Measurements from ENCODE around the gene CD99. TPM values are rescaled to one million over a fixed set of nuclear protein-coding genes. Genes with fewer than 3 reads are reported as not detected.
"Not testable (repeated sequence)": the region's sequence is repeated elsewhere in the genome, so short reads cannot be mapped to it uniquely, and the experiment has no call there.

Gene CD99
- total RNA-seq, 1 experiment from 2014 or later = 409 TPM

DNA sequence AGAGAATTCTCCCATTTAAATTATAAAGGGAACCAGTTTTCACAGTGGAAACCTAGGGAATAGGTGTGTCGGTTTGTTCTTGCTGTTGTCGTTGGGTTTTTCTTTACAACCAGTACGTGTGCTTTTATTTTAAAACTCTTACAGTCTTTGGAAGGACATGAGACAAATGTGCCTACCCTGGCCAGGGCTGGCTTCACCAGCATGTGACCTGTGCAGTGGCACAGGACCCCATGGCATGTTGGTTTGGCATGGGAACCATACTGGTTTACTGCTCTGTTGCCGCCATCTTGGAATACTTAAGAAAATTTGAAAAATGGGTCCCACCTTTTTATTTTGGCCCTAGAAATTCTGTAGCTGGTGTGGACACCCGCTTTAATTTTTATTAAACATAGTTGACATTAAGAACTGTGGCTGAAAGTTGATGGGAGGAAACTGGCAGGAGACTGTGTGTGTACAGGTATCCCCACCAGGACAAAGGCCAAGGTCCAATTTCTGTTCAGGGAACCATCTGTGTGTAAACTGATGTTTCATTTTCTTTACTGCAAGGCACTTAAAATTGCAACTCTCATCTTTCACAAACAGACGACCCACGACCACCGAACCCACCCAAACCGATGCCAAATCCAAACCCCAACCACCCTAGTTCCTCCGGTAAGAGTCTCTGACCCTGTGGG is 28.8 kb downstream of the CD99 start:
- DNase-seq (ENCODE audit: extremely low read depth, low read depth) = no peak

DNA sequence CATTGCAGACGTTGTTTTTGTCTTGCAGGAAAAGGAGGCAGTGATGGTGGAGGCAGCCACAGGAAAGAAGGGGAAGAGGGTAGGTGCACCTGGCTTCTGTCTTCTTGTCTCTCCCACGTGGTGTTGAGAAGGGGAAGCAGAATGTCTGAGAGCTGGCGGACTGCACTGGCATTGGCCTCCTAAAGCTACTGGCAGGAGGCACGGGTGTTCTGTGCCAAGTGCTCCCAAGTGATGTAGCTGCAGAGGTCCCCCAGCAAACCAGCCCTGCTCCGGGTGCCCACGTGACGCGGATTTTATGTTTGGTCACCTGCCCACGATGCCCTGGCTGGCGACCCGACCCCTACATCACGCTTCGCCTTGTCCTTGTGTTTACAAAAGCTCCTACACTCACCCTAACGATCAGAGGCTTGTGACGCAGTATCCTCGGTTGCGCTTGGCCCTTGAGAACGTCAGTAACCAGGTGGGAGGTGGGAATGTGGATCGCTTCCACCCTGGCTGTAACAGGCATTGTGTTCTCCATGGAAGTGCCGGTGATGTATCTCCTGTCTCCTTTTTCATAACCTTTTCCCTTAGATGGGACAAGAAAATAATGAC is 32.3 kb downstream of the CD99 start:
- no peak for DNase-seq (ENCODE audit: extremely low read depth, low read depth)

DNA sequence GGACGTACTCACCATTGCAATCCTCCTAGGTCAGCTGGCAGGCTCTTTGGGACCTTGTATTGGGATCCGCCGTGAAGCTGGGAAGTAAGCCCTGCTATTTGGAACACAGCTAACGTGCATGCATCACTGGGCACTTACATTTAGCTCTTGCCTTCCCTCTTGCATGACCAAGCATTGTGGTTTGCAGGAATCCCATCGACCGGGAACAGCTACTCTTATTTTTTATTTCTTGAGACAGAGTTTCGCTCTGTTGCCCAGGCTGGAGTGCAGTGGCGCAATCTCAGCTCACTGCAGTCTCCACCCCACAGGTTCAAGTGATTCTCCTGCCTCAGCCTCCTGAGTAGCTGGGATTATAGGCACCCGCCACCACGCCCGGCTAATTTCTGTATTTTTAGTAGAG is 36.2 kb downstream of the CD99 start:
- not testable (repeated sequence) for DNase-seq (ENCODE audit: extremely low read depth, low read depth)

DNA sequence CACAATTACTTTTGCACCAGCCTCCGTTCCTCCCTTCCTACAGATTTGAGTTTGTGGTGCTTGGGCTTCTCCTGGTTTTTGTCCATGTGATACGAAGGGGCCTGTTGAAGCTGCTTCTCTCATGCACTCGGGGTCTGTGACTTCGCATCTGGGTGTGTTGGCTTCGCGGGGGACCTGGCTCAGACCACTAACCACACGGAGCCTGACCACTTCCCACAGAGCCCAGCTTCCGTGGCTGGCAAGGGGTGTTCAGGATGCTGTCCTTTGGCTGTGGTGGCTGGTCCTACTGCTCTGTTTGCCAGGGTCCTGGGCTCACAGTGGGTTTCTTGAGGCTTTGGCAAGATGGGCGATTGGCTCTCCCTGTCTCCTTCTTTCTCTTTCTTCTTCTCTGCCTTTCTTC is 41.0 kb downstream of the CD99 start:
- DNase-seq (ENCODE audit: extremely low read depth, low read depth) = no peak

DNA sequence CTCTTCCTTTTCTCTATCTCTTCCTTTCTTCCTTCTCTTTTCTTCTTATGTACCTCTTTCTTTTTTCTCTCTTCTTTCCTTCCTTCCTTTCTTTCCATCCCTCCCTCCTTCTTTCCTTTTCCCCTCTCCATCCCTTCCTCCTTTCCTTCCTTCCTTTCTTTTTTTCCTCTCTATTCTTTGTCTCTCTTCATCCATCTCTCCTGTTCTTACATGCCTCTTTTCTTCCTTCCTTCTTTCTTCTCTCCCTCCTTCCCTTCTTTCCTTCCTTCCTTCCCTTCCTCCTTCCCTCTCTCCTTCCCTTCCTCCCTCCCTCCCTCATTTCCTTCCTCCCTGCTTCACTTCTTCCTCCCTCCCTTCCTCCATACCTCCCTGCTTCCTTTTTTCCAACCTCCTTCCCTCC is 41.6 kb downstream of the CD99 start:
- DNase-seq (ENCODE audit: extremely low read depth, low read depth) = no peak

DNA sequence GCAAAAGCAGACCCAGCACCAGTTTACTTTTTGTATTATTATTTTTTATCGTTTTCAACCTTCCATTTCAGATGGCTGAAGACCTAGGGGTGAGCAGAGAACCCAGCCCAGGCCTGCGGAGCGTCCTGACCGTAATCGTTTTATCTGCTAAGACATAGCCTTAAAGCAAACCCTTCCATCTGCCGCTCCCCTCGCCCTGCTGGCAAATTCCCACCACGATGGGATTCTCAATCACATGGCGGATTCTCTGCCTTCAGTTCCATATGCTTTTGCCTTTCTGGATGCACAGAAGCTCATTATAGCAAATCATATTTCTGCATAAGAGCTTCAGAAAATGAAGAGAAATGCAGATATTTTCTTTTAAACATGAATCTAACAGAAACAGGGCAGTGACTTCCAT is 42.2 kb downstream of the CD99 start:
- DNase-seq (ENCODE audit: extremely low read depth, low read depth) = no peak

DNA sequence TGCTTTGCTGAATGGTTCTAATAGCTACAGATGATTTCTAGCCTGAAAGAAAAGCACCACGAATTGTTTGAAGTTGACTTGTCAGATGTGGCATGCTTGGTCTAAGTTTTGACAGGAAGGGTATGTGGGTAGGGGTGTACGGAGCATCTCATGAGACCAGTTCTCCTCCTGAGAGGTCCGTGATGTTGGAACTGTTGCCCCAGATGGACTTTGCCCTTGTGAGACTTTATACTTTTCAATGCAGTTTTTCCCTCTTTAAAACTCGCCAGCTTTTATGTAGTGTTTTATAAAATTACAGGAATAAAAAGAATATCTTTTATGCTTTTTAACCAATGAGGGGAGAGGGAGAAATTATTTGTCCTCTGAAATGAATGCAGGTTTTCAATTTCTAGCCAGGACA is 44.2 kb downstream of the CD99 start:
- DNase-seq (ENCODE audit: extremely low read depth, low read depth) = no peak

DNA sequence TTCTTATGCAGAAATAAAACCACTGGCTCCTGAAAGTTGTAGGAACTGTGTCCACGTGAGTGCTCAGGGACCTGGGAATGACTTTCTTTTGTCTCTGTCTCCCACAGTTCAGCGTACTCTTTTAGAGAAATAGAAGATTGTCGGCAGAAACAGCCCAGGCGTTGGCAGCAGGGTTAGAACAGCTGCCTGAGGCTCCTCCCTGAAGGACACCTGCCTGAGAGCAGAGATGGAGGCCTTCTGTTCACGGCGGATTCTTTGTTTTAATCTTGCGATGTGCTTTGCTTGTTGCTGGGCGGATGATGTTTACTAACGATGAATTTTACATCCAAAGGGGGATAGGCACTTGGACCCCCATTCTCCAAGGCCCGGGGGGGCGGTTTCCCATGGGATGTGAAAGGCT is 49.6 kb downstream of the CD99 start:
- no peak for DNase-seq (ENCODE audit: extremely low read depth, low read depth)

DNA sequence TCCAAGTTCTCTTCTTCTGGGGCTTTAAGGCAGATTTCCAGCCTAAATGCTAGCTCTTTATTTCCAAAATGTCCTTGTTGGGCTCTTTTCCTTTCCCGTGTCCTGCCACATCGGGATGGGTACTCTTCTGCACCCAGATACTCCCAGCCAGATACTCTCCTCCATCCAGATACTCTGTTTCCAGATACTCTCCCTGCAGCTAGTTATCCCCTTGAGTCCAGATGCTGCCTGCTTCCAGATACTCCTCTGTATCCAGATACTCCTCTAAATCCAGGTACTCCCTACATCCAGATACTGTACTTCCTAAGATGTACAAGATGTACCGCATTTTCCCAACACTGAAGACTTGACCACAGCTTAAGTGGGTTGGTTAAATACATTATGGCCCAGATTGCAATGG is 50.3 kb downstream of the CD99 start:
- DNase-seq (ENCODE audit: extremely low read depth, low read depth) = no peak

DNA sequence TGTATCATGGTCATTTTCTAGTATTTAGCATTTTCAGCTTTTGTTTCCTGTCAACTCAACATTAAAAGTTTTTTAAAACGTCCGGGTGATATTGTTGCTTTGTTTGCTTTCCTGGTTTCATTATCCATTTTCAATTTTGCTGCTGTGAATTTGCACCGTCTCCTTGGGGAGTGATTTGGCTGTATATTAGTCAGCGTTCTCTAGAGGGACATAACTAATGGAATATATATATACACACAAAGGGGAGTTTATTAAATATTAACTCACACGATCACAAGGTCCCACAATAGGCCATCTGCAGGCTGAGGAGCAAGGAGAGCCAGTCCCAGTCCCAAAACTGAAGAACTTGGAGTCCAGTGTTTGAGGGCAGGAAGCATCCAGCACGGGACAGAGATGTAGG is 55.2 kb downstream of the CD99 start:
- DNase-seq (ENCODE audit: extremely low read depth, low read depth) = not testable (repeated sequence)

DNA sequence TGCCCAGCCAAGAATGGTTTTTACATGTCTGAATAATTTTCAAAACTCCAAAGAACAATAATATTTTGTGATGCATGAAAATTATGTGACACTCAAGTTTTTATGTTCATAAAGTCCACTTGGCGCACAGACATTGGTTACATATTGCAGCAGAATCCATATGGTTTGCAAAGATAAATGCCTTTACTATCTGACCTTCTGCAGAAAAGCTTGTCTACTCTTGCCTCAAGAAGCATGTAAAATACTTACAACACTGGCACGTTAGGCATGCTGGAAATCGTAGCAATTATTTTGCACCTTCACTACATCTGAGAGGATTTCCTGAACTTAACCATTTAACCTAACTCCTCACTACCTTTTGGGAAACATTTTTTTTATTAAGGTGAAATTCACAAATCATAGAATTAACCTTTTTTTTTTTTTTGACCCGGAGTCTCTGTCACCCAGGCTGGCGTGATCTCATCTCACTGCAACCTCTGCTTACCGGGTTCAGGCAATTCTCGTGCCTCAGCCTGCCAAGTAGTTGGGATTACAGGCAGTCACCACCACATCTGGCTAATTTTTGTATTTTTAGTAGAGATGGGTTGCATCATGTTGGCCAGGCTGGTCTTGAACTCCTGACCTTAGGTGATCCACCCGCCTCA is 57.2 kb downstream of the CD99 start:
- DNase-seq (ENCODE audit: extremely low read depth, low read depth) = no peak

DNA sequence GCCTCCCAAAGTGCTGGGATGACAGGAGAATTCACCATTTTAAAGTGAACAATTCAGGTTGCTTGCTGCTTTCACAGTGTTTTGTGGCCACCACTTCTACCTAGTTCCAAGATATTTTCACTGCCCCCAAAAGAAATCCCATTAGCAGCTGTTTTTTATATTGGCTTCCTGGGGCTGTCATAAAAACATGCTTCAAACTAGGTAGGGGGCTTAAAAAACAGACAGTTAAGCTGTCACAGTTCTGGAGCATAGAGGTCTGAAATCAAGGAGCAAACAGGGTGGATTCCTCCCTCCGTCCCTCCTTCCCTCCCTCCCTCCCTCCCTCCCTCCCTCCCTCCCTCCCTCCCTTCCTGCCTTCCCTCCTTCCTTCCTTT is 57.7 kb downstream of the CD99 start:
- DNase-seq (ENCODE audit: extremely low read depth, low read depth) = no peak

DNA sequence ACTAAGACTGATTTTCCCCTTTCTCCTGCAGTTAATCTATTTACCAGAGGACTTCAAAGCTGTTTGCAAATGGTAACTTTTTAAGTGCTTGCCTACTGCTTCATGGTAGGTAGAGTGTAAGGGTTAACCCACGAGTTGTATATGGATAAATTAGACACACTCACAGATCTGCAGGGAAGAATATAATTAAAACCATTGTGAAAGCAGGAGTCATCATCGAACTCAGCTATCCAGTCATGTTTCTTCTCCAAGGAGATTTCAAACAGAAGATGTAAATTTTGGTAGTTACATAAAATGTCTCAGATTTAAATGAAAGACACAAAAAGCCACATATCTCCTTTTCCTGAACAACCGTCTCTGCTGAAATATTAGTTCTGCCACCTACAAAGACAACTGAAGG is 60.2 kb downstream of the CD99 start:
- no peak for DNase-seq (ENCODE audit: extremely low read depth, low read depth)

DNA sequence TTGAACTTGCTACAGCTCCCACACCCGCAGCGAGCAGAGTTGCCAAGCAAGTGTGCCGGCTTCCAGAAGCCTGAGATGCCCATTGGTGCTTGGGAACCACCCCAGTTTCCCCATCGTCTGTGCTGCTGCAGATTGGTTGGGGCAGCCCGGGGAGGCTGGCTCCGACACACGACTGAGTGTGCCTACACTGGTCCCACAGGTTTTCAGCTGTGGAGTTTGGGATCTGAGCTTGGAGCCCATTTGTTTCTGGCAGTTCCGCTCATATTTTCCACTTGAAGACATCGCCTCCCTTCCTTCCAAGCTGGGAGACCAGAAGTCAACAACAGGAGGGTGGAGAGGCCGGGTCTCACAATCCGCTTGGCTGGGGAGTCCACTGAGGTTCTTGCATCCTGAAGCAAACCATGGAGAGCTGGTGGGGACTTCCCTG is 60.8 kb downstream of the CD99 start, which contains the start of gene XG:
XG (plus strand) TSS at position 167 of the 427 bp plus-strand sequence; CDS start at position 402, 235 bp downstream.
- DNase-seq (ENCODE audit: extremely low read depth, low read depth) = not testable (repeated sequence)

DNA sequence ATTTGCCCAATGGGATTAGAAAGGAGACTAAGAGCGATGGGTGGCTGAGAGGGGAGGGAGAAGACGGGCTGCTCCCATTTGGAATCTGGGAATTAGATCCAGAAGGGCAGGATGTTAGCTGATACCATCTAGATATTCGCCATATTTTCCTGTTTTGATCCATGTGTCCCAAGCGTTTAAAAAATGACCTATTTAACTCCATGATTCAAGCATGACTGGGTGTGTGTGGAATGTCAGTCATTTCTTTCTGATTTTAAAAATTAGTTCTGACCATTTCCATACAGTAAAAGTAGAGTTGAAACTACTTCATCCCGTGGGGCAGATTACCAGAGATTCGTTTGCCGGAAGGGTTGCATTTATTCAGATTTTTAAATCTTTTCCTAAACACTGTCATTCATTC is 61.3 kb downstream of the CD99 start:
- not testable (repeated sequence) for DNase-seq (ENCODE audit: extremely low read depth, low read depth)

DNA sequence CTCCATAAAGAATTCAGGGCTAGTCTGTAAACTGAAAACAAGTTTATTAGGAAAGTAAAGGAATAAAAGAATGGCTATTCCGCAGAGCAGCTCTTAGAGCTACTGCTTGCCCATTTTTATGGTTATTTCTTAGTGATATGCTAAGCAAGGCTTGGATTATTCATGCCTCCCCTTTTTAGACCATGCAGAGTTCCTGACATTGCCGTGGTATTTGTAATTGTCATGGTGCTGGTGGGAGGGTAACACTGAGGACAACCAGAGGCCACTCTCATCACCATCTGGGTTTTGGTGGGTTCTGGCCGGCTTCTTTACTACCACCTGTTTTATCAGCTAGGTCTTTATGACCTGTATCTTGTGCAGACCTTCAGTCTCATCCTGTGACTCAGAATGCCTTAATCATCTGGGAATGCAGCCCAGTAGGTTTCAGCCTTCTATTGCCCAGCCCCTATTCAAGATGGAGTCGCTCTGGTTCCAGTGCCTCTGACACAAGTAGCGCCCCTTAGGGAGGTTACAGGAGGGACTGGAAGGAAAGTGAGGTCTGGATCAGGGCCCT is 64.1 kb downstream of the CD99 start:
- DNase-seq (ENCODE audit: extremely low read depth, low read depth) = not testable (repeated sequence)

DNA sequence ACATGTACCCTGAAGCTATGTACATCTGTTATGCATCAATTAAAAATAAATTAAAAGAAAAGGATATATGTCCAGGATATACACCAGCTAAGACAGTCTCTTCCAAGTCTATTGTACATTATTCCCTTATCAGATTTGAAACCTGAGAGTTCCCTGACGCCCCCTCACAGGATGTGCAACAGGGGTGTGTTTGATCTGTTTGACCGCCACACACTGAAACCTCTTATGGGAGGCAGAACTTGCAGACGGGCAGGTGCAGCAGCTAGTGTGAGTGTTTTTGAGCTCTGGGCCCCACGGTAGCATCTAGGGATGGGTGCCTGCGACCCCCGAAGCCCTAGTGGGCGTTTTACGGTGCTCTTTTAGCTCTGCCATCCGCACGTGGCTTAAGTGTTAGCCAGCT is 65.5 kb downstream of the CD99 start:
- no peak for DNase-seq (ENCODE audit: extremely low read depth, low read depth)

DNA sequence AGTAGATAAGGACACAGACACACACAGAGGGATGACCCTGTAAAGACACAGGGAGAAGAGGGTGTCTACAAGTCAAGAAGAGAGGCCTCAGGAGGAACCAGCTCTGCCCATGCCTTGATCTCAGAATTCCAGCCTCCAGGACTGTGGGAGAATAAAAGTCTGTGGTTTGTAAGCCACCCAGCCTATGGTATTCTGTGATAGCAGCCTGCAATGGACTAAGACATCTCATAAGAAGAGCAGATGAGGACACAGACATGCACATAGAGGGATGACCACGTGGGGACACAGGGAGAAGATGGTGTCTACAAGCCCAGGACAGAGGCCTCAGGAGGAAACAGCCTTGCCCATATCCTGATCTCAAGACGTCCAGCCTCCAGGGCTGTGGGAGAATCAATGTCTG is 70.2 kb downstream of the CD99 start:
- DNase-seq (ENCODE audit: extremely low read depth, low read depth) = no peak

DNA sequence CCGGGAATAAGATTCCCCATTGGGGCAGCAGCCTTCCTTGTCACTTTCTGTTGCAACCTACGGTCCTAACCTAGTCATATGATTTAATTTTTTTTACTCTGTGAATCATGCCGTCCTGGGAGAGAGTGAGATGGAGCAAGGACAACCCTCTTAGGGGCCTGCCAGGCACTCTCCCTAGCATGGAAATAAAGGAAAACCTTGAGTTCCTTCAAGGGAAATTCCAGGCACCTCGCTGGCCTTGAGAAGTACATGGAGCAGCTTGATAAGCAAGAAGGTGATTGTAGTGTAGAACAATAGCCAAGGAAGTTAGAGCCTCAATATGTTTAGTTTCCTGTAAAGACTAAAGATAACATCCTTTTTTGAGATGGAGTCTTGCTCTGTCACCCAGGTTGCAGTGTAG is 71.6 kb downstream of the CD99 start:
- DNase-seq (ENCODE audit: extremely low read depth, low read depth) = not testable (repeated sequence)

DNA sequence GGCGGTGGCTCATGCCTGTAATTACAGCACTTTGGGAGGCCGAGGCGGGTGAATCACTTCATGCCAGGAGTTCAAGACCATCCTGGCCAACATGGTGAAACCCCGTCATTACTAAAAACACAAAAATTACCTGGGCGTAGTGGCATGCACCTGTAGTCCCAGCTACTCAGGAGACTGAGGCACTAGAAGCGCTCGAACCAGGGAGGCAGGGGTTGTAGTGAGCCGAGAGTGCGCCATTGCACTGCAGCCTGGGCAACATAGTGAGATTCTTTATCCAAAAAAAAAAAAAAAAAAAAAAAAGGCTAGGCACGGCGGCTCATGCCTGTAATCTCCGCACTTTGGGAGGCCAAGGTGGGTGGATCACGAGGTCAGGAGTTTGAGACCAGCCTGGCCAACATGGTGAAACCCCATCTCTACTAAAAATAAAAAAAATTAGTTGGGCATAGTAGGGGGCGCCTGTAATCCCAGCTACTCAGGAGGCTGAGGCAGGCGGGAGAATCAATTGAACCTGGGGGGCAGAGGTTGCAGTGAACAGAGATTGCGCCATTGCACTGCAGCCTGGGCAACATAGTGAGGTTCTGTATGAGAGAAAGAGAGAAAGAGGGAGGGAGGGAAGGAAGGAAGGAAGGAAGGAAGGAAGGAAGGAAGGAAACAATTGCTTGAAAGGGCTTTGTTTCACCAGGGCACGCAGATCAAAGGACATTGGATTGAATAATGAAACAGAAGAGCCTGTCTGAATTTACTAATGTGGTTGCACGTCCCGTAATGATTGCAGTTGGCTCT is 73.9 kb downstream of the CD99 start:
- DNase-seq (ENCODE audit: extremely low read depth, low read depth) = not testable (repeated sequence)

DNA sequence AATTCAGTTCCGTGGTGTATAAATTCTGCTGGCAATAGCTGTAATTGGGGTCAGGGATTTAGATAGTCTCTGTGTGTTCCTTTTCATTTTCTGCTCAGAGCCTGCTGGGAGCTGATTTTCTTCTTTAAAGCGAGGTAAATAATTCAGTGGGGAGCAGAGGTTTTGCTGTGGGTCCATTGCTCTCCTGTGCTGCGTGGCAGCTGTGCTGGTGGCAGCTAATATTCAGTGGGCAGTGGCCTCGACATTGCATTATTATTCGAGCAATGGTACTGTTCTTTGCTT is 74.4 kb downstream of the CD99 start:
- DNase-seq (ENCODE audit: extremely low read depth, low read depth) = no peak

Measured in NCI-H460 (cell line).